Stimulated activated CD8-positive, alpha-beta memory T cell treated with anti-CD3 and anti-CD28 coated beads, Interleukin-2, amount 100 ng/mL, for 1 hour (primary cell): ENCODE results near the gene HOXB9.

Experiments
- DNase-seq, 2 donors: peaks; one replicate each; pipeline ENCODE4 v3.0.0-alpha.2; 2020; ENCODE audit warnings: low read depth in 2 of 2

The HOXB9 gene

DNA sequence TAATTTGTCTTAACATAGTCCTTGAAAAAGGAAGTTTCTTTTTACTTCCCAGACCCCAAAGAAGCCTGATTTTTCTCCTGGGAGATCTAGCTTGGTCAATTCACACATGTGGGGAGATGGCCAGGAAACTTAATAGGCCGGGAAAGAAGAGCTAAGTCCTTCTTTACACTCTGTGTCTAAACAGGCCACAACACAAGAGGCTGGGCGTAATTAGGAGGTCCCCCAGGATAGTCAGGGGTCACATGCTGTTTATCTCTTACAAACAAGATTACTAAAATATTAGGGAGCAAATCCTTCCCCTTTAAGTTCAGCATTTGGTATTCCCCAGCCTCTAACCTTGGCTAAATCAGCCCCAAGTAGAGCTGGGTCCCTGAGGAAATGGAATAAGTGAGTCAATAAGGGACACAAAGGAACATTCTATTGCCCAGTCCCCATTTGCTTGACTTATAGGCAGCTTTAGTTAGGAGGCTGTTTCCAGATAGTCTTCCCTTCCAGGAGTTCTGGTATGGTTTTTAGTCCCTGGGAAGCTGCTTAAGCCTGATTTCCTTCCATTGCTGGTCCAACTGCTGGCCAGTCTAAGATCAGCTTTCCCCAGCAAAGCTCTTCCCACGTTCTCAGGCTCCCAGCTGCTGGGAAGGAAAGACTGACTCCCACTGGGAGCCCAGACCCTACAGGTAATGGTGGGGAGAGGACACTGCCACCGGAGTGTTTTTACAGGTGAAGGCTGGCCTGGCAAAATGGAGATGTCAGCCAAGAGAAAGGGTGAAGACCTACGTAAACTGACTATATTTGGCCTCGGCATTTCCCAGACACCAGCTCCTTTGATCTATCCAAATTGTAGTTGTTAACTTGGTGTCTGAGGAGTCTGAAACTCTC, 14.1 kb upstream of the HOXB9 start:
- no peak for DNase-seq

DNA sequence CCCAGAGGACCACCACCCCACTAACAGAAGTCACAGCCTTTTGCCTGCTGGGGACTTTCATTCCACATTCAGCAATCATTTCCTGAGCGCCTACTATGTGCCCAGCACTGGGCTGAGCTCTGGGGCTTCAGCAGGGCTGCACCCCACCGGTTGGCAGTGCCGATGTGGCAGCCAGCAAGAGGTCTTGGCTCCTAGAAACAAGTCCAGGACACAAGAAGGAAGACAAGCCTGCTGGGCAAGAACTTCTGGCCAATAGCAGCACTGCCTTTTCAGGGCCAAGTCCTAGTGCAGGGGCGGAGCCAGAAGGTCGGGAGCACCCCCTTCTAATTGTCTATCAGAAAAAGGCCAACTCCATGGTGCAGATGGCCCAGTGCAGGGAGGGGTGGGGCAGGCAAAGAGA, 13.0 kb upstream of the HOXB9 start:
- DNase-seq = no peak

DNA sequence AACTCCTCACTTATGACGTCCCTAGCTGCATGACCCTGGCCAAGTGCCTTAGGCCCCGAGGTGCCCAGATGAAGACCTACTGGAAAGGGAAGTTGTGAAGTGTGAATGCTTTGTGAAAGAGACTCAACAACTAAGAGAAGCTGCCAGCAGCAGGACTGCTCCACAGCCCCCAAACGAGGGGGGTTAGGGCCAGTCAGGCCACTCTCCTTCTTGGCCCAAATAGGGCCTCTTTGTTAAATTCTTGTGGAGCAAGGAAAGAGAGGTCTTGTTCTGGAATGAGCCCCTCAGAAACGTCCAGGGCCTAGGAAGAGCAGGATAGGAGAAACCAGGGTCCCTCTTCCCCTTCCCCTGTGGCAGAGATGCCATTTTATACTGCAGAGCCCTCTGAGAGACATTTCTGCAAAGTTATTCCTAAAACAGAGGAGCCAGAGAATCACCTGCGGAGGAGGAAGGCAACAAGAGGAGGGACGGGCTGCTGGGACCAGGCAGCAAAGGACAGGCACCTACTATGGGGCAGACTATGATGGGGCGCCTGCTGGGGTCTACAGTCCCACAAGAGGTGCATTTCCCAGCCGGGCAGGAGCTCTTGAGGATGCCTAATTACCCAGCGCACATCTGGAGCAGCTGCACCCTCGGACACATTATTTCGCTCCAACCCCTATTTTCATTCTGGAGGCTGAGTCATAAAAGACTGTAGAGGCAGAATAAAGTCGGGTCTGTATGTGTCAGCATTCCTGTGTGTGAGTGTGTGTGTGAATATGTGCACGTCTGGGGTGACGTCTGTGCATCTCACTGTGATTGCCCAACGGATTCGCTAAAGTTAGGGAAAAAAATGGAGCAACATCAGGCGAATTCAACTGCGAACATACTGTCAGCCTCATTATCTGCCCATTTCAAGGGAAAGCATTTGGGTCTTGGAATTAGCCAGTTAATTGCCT, 11.4 kb upstream of the HOXB9 start:
- DNase-seq = no peak

DNA sequence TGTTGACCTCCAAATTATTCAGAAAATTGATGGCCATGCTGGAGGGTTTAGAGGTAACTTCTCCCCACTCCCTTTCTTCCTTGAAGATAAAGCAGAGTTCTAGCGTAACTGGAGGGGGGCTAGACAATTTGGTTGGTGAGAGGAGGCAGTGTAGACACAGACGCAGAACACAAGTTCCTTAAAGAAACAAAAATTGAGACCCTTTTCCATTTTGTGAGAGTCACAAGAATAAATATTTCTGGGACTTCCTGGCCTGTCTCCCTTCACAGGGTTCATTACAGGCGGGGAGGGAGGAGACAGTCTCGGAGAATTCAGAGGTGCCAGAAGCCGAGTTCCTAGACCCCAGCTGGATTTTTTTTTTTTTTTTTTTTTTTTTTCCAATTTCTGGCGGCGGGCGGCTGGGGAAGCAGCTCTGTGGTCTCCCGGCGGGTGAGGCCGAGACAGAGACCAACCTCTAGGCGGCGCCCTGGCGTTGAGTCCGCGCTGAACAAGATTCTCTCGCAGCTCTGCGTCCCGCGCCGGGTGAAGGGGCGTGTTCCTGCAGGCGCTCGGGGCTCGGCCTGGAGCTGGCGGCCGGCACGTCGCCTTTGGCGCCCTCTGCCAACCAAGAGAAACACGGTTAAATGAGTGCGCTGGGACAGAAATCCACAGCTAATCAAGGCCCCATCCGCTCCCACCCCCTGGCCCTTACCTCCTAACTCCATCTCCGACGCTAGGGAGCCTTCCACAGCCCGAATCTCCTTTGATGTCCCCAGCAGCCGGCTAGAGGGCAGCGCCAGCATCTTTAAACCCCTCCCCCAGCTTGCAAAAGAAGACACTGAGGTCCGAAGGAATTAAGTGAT, 10.2 kb upstream of the HOXB9 start:
- DNase-seq = peak; percentile 31 to 46

DNA sequence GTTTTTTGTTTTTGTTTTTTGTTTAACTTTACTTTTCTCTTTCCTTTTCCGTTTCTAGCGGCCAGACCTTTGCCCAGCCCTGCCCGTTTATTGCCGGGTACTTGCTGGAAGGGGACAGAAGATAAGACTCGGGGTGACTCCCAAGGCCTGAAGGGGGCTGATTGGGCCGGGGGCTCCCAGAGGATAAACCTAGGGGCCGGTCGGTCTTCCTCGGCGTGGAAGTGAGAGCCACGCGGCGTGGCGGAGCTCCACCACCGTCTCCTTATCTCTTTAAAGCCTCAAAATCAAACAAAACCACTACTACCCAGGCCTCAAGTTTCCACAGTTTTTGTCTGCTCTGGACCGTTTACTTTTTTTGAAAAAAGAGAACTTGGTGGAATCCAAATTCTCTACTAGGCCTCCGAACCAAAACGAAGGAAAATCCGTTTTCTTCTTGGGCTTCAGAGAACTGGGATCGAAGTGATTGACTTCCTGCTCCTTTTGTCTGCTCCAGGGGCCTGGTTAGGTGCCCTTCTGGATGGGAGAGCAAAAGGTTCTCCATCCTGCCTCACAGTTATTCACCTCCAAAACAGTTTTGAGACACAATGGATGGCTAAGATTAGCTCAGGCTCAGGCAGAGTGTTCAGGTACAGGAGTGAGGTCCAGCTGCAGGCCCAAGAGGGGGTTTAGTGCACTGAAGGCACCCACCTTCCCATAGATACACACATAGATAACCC, 8.5 kb upstream of the HOXB9 start:
- no peak for DNase-seq

DNA sequence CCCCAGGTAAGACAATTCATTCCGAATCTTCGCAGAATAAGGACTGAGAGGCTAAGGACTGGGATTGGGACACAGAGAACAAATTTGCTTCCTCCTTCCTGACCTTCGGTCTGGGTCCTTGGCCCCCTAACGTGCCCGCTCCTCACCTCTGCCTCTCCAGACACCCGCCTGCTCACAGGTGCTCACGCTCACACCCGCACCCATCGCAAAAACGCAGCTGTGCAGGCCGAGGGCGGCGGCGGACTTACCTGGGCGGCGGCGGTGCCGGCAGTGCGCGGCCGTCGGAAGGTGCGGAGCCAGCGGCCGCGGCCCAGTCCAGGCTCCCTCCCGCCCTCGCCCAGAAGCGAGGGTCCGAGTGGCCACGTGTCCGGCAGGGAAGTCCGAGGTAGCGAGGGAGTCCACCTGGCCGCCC, 7.1 kb upstream of the HOXB9 start:
- no peak for DNase-seq

DNA sequence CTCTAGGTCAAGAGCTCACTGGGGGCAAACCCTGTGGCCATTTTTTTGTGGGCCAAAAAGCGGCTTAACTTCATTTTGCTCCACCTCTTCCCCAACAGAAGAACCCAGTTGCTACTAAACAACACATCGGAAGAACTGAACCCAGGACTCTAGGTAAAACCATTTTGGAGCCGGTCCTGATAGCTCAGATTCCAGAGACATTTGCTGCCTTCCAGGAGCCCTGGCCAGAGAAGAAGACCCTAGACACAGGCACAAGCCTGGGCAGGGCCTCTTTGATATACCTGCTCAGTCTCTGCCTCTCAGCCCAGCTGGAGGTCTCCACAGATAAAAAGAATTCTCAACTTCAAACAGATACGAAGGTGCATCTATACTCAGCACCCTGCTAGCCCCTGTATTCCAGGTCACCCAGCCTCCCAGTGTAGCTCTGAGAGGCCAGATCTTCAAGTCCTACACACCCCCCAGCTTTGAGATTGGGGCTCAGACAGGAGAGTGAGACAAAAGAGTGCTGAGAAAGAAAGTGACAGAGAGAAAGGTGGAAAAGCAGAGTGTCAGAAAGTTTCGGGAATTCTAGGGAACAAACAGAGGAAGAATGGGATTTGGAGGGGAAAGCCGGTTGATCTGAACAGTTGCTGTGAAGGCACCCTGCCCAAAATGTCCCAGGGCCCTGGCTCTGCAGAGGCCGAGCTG, 6.6 kb upstream of the HOXB9 start:
- no peak for DNase-seq

DNA sequence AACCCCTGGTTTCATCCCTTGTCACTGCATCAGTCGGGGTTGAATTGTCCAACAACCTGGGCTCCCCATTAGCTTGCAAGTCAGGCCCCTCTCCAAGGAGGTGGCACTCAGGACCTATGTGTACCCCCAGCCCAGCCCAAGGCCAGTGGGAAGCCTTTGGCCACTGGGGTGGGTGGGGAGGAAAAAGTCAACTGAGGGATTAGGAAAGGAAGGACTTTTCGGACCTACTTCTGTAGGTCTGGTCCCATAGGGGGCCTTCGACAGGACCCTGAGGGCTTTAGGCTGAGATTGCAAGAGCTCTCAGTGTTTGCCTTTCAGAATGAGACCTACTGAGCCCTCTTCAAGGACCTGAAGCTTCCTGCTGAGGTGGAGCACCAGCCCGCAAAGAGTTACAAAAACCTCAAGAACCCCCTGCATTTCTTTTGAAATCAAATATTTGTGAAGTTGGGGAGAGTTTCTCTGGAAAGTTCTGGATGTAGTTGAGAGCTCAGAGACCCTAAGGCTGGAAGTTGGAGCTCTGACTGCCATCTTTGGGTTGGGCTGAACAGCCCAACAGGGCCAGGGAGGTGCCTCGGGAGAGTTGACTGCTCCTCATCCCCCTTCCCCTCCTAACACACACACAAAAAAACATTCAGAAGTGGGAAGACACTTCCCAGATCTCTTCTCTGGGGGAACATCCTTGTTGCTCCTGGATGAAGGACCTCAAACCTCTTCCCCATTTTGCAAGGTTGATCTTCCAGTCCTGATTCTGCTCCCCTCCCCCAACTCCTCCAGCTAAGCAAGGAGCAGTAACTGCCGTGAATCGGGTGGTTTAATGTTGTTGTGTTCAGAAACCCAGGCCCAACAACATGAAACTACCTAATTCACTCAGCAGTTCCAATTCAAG, 5.8 kb upstream of the HOXB9 start:
- DNase-seq = no peak

DNA sequence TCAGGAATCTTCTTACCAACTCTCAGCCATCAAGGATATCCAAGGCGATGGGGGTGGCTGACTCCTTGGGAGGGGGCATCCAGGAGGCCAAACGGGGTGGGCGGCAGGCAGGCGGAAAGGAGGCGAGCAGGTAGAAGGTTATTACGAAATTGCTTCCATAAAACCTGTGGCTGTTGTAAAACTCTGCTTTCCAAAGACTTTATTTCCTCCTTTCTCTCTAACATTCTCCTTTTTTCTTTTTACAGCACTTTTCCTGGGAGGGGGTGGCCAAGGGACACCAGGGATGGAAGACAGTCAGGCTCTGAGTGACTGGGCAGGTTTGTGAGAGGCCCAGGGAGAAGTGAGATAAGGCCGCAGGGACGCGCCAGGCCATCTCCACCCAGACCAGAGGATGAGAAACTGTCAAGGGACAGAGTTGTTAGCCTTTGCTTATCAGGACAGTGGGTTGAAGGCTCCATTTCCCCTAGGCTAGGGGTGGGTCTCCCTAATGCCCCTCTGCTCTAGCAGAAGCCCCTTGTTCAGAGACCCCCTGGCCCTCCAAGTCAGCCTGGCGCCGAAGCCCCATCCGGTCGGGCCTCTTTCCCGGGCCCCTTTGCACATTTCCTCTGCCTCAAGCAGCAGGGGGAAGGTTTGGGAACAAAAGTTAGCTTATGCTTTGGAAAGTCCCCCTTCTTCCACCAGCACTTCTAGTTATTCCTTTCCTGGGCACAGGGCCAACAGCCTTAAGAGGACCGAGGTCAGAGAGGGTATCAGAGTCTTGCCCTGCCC, 5.0 kb upstream of the HOXB9 start:
- DNase-seq = no peak

DNA sequence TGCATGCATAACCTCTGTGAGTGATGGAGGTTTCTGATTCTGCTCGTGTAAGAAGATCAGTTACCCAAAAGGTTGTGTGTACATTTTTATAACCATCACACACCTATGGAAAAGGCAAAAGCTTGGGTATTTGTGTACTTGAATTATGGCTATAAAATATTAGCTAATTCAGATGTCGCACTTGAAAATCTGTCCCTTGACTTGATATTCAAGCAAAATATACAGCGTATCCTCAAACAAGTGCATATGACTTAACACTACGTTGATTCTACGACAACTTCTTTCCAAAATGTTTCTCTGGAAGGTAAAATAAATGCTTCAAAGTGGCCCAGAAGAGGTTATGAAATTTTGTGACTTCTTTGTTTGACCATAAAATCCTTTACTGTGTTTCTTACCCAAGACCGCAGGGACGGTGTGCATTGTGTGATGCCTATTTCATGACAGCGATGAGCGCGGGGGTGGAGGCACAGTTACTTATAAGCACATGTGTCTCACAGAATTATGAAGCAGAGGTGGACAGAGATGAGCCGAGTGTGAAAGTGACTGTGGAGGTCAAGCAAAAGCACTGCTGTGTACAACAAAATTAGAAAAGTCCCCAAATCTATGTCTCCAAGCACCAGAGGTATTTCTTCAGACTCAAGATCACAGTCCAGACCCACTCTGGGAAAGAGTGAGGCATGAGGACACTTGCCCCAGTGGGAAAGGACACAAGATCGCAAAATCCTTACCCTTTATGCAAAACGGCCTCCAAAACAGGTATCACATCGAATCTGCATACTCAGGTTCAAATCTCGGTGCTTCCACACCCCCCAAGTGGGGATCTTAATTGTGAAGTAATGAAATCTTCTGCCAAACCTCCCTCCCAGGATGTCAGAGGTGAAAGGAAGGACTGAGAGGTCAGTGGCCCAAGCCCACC, 4.1 kb upstream of the HOXB9 start:
- DNase-seq = no peak

DNA sequence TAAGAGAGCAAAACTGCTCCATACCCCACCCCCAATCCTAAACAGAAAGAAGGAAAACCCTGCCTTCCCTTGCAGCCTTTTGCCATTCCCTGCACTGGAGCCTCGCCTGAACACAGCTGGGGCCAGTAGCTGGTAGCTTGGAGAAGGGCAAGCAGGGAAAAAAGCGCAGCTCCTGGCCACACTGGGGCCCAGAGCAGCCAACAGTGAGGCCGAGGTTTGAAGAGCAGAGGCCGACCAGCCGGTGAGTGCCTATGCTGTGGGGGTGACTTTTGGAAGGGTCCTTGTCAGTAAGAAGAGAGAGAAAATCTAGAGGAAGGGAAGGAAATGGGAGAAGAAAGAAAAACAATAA, 3.2 kb upstream of the HOXB9 start:
- no peak for DNase-seq

DNA sequence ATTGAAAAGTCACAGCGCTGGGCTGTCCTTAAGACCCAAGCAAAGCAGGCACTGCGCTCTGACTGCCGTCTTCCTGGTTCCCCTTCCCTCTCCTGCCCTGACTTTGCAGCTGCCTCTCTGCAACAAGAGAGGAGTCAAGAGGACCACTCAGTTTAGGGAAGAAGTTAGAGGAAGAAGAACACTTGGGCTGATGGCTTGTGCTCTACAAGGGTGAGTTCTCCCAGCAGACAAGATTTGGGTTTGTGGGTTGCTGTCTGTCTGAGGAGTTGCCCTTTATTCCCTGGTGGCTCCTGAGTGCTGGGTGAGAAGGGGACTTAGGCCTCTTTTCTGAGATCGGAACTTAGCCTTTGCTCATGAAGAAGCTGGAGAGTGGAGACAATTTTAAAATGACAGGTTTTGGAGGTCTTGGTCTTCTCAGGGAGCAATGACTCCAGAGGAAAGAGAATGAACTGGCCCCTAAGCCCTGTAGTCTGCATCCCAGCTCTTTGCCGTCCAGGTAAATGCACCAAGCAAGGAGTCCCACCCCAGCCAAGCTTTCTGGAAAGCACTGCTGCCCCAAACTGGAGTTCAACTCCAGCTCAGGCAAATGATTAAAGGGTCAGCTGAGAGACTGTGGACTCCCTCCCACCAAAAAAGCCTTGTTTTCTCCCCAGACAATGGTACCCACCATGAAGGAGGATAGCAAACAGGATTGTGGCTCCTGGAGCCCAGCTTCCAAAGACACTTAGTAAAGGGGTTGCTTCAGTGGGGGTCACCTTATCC, 2.7 kb upstream of the HOXB9 start:
- DNase-seq = no peak

DNA sequence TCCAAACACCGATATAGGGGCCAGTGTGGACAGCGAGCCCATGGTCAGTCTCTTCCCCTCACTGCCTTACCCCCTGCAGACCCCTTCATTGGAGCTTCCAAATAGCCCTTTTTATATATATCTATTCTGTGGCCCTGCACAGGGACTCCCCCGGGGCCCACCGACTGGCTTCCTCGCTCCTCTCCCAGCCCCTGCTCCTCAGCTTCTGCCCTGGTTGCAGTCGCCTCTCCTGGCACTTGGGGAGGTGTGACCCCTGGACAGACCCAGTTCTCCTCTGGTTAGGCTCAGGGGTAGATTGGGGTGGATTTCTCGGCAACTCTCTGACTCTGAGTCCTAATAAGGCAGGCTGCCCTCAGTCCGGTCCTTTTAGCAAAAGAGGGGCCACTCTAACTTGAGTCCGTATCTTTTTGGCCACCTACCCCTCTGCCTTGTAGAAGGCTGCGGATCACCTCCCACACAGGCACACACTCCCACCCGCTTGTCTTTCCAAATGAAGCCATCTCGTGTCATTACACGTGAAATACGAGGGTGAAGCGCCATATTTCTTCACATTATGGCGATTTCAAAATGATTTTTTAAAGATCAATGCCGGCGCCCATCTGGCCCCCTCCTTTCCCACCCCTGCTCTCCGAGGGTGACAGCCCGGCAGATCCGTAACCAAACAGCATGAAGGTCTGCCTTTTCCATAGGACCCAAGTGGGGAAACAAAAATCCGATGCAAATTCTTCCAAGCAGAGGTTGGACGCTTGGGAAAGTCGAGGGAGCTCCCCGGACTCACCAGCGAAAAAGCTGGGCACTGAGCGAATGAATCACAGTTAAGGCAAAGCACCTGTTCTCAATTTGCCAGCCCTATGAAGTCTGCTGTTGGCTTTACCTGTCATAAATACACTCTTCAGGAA, 1.7 kb upstream of the HOXB9 start:
- no peak for DNase-seq

DNA sequence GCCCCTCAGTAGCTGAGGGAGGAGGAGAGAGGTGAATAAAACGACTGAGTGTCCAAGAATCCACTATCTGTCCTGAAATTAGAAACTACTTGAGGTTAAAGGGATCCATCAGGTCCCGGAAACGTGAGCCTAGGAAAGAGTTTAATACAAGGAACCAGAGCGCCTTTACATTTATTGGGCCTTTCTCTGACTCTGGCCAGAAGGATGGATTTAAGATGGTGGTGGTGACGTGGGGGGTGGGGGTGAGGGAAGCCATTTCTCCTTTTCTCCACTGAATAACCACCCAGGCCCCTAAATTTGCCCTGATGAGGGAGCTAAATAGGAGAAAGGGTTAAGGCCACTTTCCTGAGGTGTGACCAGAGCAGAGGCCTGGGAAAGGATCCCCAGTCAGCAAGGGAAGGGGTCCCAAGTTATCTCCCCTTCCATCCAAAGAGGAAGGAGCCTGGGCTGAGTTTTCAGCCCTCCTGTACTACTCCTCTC, 1.0 kb upstream of the HOXB9 start:
- DNase-seq = no peak

DNA sequence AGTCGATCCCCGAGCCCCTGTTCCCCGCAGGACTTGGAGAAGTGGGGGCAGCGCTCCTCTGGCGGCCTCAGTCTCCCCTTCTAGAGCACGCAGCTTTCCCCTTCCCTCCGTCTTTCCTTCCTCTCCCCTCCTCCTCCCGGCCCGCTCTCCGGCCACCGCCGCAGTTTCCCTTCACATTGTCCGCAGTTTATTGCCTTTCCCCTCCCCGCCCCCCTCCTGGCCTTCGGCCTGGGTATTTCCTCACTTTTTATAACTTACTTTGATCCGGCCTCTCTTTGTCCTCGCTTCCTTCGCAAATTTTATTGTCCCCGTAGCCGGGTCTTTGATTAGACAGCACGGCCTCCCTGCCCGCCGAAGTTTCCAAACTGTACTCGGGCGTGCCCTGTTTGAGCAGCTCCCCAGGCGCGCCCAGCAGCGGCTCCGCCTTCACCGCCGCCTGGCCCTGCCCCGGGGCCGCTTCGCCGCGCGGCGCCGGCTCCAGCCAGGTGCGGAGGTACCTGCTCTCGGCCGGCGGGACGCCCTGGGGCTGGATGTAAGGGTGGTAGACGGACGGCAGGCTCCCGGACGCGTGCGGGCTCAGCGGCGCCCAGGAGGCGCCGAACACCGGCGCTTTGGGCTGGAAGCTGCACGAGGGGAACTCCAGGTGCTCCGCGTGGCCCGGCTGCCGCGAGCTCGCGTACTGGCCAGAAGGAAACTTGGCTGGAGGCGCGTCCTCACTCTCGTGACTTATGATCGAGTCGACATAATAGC, 488 bp downstream of the HOXB9 start:
- no peak for DNase-seq
